ENCODE measurements around the gene SRMS.

GRCh38 chr20:63580796-63581461 lies 33.4 kb upstream of the SRMS start:
- TF ChIP-seq EP300 (IDR thresholded peaks at IDR 0.05), result no peak
- TF ChIP-seq, protein P1, sequence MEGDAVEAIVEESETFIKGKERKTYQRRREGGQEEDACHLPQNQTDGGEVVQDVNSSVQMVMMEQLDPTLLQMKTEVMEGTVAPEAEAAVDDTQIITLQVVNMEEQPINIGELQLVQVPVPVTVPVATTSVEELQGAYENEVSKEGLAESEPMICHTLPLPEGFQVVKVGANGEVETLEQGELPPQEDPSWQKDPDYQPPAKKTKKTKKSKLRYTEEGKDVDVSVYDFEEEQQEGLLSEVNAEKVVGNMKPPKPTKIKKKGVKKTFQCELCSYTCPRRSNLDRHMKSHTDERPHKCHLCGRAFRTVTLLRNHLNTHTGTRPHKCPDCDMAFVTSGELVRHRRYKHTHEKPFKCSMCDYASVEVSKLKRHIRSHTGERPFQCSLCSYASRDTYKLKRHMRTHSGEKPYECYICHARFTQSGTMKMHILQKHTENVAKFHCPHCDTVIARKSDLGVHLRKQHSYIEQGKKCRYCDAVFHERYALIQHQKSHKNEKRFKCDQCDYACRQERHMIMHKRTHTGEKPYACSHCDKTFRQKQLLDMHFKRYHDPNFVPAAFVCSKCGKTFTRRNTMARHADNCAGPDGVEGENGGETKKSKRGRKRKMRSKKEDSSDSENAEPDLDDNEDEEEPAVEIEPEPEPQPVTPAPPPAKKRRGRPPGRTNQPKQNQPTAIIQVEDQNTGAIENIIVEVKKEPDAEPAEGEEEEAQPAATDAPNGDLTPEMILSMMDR (IDR thresholded peaks at IDR 0.05), result peak in 3 of 6 experiments; percentile 16 to 22 (median 19)
- no peak for TF ChIP-seq POLR2AphosphoS5 (IDR thresholded peaks at IDR 0.05)
- no peak for TF ChIP-seq POLR2A (IDR thresholded peaks at IDR 0.05)
